GM18909 (cell line): Measurements from ENCODE around the gene ARPP21.
"Not testable (repeated sequence)": the region's sequence is repeated elsewhere in the genome, so short reads cannot be mapped to it uniquely, and the experiment has no call there.

Experiments
- ATAC-seq: cut with Tn5 transposase; IDR thresholded peaks from one replicate; pipeline ENCODE4 v1.9.1; 2021; ENCODE audit warnings: mild to moderate bottlenecking; ENCODE audit not compliant: unreplicated experiment, poor library complexity

ARPP21 gene

GRCh38 chr3:35776346-35776745 lies 137.0 kb downstream of the ARPP21 start:
- no peak for ATAC-seq

- ATAC-seq: no peak
These were observed 137.7 kb downstream of the ARPP21 start for GRCh38 chr3:35777065-35777464.

GRCh38 chr3:35777563-35778554 lies 138.5 kb downstream of the ARPP21 start:
- no peak for ATAC-seq

- no peak for ATAC-seq
These were observed 140.3 kb downstream of the ARPP21 start for GRCh38 chr3:35779611-35780010.

GRCh38 chr3:35780800-35781199 lies 141.5 kb downstream of the ARPP21 start:
- no peak for ATAC-seq

- ATAC-seq: no peak
These were observed 142.2 kb downstream of the ARPP21 start for GRCh38 chr3:35781558-35781957.

GRCh38 chr3:35782355-35782754 lies 143.0 kb downstream of the ARPP21 start:
- no peak for ATAC-seq

- no peak for ATAC-seq
These were observed 144.8 kb downstream of the ARPP21 start for GRCh38 chr3:35784169-35784568.

GRCh38 chr3:35785234-35785888 lies 146.0 kb downstream of the ARPP21 start:
- ATAC-seq: no peak

GRCh38 chr3:35787936-35788335 lies 148.6 kb downstream of the ARPP21 start:
- no peak for ATAC-seq

GRCh38 chr3:35789042-35789831 lies 149.9 kb downstream of the ARPP21 start:
- ATAC-seq: no peak

GRCh38 chr3:35790764-35791163 lies 151.4 kb downstream of the ARPP21 start:
- ATAC-seq: no peak

GRCh38 chr3:35793667-35794066 lies 154.3 kb downstream of the ARPP21 start:
- ATAC-seq: no peak

- ATAC-seq: no peak
These were observed 161.7 kb downstream of the ARPP21 start for GRCh38 chr3:35800960-35801459.

- ATAC-seq: no peak
These were observed 175.2 kb downstream of the ARPP21 start for GRCh38 chr3:35814531-35814930.

GRCh38 chr3:35815796-35816195 lies 176.5 kb downstream of the ARPP21 start:
- ATAC-seq: not testable (repeated sequence)

GRCh38 chr3:35817216-35817615 lies 177.9 kb downstream of the ARPP21 start:
- no peak for ATAC-seq

- ATAC-seq: no peak
These were observed 192.8 kb downstream of the ARPP21 start for GRCh38 chr3:35832140-35832571.
